Lower lobe of right lung (tissue), 2 donors: Measurements from ENCODE around the gene HES6. TPM values are rescaled to one million over a fixed set of nuclear protein-coding genes. Genes with fewer than 3 reads are reported as not detected.
"Not testable (repeated sequence)": the region's sequence is repeated elsewhere in the genome, so short reads cannot be mapped to it uniquely, and the experiment has no call there.

Experiments used
- ATAC-seq, 2 donors: fragments of 200-7000 bp; cut with Tn5 transposase; one replicate each; pipeline ENCODE4 v1.9.1; 2020 to 2022; ENCODE audit warnings: mild to moderate bottlenecking in 2 of 2, moderate library complexity in 2 of 2
- DNase-seq: peaks from one replicate; pipeline ENCODE4 v3.0.0-alpha.2; 2020
- H3K27ac ChIP-seq: fragments of 200-600 bp; one replicate; pipeline ENCODE4 v1.8.0; 2022
- H3K27me3 ChIP-seq: fragments of 200-600 bp; one replicate; pipeline ENCODE4 v1.8.0; 2022; ENCODE audit warnings: low read depth
- H3K36me3 ChIP-seq: fragments of 200-600 bp; one replicate; pipeline ENCODE4 v1.8.0; 2022; ENCODE audit warnings: mild to moderate bottlenecking
- H3K4me1 ChIP-seq: fragments of 200-600 bp; one replicate; pipeline ENCODE4 v1.8.0; 2022
- H3K4me3 ChIP-seq: fragments of 200-600 bp; one replicate; pipeline ENCODE4 v1.8.0; 2022; ENCODE audit warnings: mild to moderate bottlenecking
- H3K9me3 ChIP-seq: fragments of 200-600 bp; one replicate; pipeline ENCODE4 v1.8.0; 2022
- CTCF ChIP-seq: fragments of 200-600 bp; IDR thresholded peaks from one replicate; pipeline ENCODE4 v1.8.0; 2022; ENCODE audit warnings: antibody characterized with exemption, mild to moderate bottlenecking
- intact Hi-C: fragments of 100-400 bp; cut with DNase I; formaldehyde crosslinking; loops from one replicate; pipeline ENCODE4 v1.11.0; 2022
- total RNA-seq: library from RNA; stranded (reverse); fragmentation: NEBNext Ultra II Directional; extraction: Animal tissue kit (Norgen Biotek cat#: 25700); gene quantifications from one replicate; pipeline ENCODE4 v1.2.1, GENCODE V29; 2021
- donor health status: DM: no; HTN: yes; CAD: no; lungs with severe emphysema.

HES6 gene
- total RNA-seq, 1 donor from 2014 or later, result 6.1 TPM

GRCh38 chr2:238277695-238278094 lies 37.9 kb upstream of the HES6 start:
- no peak overlapping the region for H3K4me3 ChIP-seq
- peaks cover 47% of the 10 kb centered on the region for H3K36me3 ChIP-seq
- H3K4me1 ChIP-seq, result peaks cover 20% of the 10 kb centered on the region
- DNase-seq, result peak; percentile 43
- H3K9me3 ChIP-seq, result no peaks in the 10 kb centered on the region
- intact Hi-C loops, result no loop called here
- no peaks in the 10 kb centered on the region for H3K27me3 ChIP-seq
- no peak overlapping the region for H3K27ac ChIP-seq
- no peak for ATAC-seq
- TF ChIP-seq CTCF, result no peak

GRCh38 chr2:238274152-238274865 lies 34.5 kb upstream of the HES6 start:
- H3K36me3 ChIP-seq, result peaks cover 79% of the 10 kb centered on the region
- no peaks in the 10 kb centered on the region for H3K9me3 ChIP-seq
- H3K27me3 ChIP-seq, result no peaks in the 10 kb centered on the region
- peaks cover 7% of the 10 kb centered on the region for H3K4me1 ChIP-seq
- peak overlapping the region; percentile 6 for H3K27ac ChIP-seq
- no peak overlapping the region for H3K4me3 ChIP-seq
- ATAC-seq, result no peak
- intact Hi-C loops, result no loop called here
- TF ChIP-seq CTCF, result no peak
- peak; percentile 39 for DNase-seq

GRCh38 chr2:238273433-238273832 lies 33.6 kb upstream of the HES6 start:
- H3K4me1 ChIP-seq, H3K27me3 ChIP-seq, H3K4me3 ChIP-seq, intact Hi-C loops, H3K27ac ChIP-seq, H3K9me3 ChIP-seq: not testable (repeated sequence)
- ATAC-seq, result peak in 1 of 2 donors; percentile 20
- peak; percentile 69 for DNase-seq
- H3K36me3 ChIP-seq, result peaks cover 87% of the 10 kb centered on the region

- Histone ChIP-seq H3K4me1 (peaks cover 7% of the 10 kb centered on the region), H3K27me3 (no peaks in the 10 kb centered on the region), H3K4me3 (no peak overlapping the region), H3K27ac (no peak overlapping the region), H3K9me3 (no peaks in the 10 kb centered on the region), H3K36me3 (peaks cover 93% of the 10 kb centered on the region)
- TF ChIP-seq CTCF, result no peak
- intact Hi-C loops, result no loop called here
- ATAC-seq (peak in 1 of 2 donors; percentile 22), DNase-seq (peak; percentile 16)
Measured at GRCh38 chr2:238272156-238272555, 32.3 kb upstream of the HES6 start.

- peak; percentile 5 for DNase-seq
- ATAC-seq, H3K4me3 ChIP-seq, H3K27me3 ChIP-seq, intact Hi-C loops, H3K4me1 ChIP-seq, H3K27ac ChIP-seq, H3K9me3 ChIP-seq: not testable (repeated sequence)
- H3K36me3 ChIP-seq, result peaks cover 93% of the 10 kb centered on the region
Measured at GRCh38 chr2:238271686-238272085, 31.8 kb upstream of the HES6 start.

GRCh38 chr2:238271061-238271554 lies 31.3 kb upstream of the HES6 start:
- DNase-seq (peak; percentile 34), ATAC-seq (no peak)
- no peaks in the 10 kb centered on the region for H3K27me3 ChIP-seq
- peaks cover 93% of the 10 kb centered on the region for H3K36me3 ChIP-seq
- no peaks in the 10 kb centered on the region for H3K9me3 ChIP-seq
- no peak overlapping the region for H3K4me3 ChIP-seq
- H3K4me1 ChIP-seq, result peaks cover 7% of the 10 kb centered on the region
- TF ChIP-seq CTCF, result no peak
- intact Hi-C loops, result no loop called here
- H3K27ac ChIP-seq, result no peak overlapping the region
